IMR-90 (cell line): Measurements from ENCODE around the gene APOBR. TPM values are rescaled to one million over a fixed set of nuclear protein-coding genes. Genes with fewer than 3 reads are reported as not detected.

ENCODE experiments used
- ATAC-seq: fragments of 200-7000 bp; cut with Tn5 transposase; 2 replicates; pipeline ENCODE4 v1.9.1; 2020; ENCODE audit warnings: low read depth, mild to moderate bottlenecking, moderate library complexity
- BruUV-seq: library from RNA; stranded (reverse); fragments of 400-500 nt; replicated peaks from 2 replicates; lab custom pipeline; 2021; lab: Mats Ljungman, UMichigan
- CTCF ChIA-PET: fragments of 300-600 bp; formaldehyde crosslinking; extraction: SDS; loops from one replicate; lab custom pipeline; 2021; ENCODE audit warnings: antibody characterized with exemption; lab: Yijun Ruan, JAX
- POLR2A ChIA-PET: fragments of 300-600 bp; sonication (Branson Sonifier 250); formaldehyde crosslinking; loops from one replicate; lab custom pipeline; 2022; ENCODE audit warnings: antibody characterized with exemption; ENCODE audit not compliant: unreplicated experiment; lab: Charles Lee
- DNase-seq: peaks from one replicate; pipeline ENCODE4 v3.0.0; 2013
- H2AFZ ChIP-seq: replicated peaks from 2 replicates; pipeline ENCODE3; 2013; ENCODE audit warnings: low read length, mild to moderate bottlenecking; ENCODE audit not compliant: poor library complexity
- H2AK5ac ChIP-seq: 2 replicates; pipeline ENCODE4 v1.6.1; 2013; ENCODE audit warnings: low read depth, low read length, inconsistent platforms
- H2AK9ac ChIP-seq: replicated peaks from 2 replicates; pipeline ENCODE3; 2013; ENCODE audit warnings: mild to moderate bottlenecking, low read depth, low read length, moderate library complexity; ENCODE audit not compliant: poor library complexity
- H2BK120ac ChIP-seq: 2 replicates; pipeline ENCODE4 v1.6.1; 2013; ENCODE audit warnings: low read depth, low read length, inconsistent platforms
- H2BK15ac ChIP-seq: 3 replicates; pipeline ENCODE4 v1.6.1; 2013; ENCODE audit warnings: low read depth, low read length, inconsistent platforms
- H2BK20ac ChIP-seq: 2 replicates; pipeline ENCODE4 v1.6.1; 2013; ENCODE audit warnings: low read depth, mild to moderate bottlenecking, inconsistent platforms, low read length, moderate library complexity
- H2BK5ac ChIP-seq: 2 replicates; pipeline ENCODE4 v1.6.1; 2013; ENCODE audit warnings: mild to moderate bottlenecking, low read depth, low read length, inconsistent platforms; ENCODE audit not compliant: poor library complexity, severe bottlenecking
- H3K14ac ChIP-seq: replicated peaks from 2 replicates; pipeline ENCODE4 v1.6.1; 2013; ENCODE audit warnings: low read depth, low read length, inconsistent platforms
- H3K18ac ChIP-seq: 2 replicates; pipeline ENCODE4 v1.6.1; 2013; ENCODE audit warnings: low read depth, low read length, control low read depth
- H3K23ac ChIP-seq: 2 replicates; pipeline ENCODE4 v1.6.1; 2013; ENCODE audit warnings: low read depth, low read length, inconsistent platforms
- H3K27ac ChIP-seq: 2 replicates; pipeline ENCODE4 v1.5.1; 2013; ENCODE audit warnings: mild to moderate bottlenecking, control low read depth, low read length; ENCODE audit not compliant: insufficient read depth
- H3K27me3 ChIP-seq: 2 replicates; pipeline ENCODE4 v1.6.1; 2013; ENCODE audit warnings: low read length; ENCODE audit not compliant: control insufficient read depth, insufficient read depth
- H3K36me3 ChIP-seq: 2 replicates; pipeline ENCODE4 v1.6.1; 2013; ENCODE audit warnings: low read length, mixed read lengths; ENCODE audit not compliant: control insufficient read depth, insufficient read depth
- H3K4ac ChIP-seq: 2 replicates; pipeline ENCODE4 v1.6.1; 2013; ENCODE audit warnings: low read depth, low read length, inconsistent platforms
- H3K4me1 ChIP-seq: 2 replicates; pipeline ENCODE4 v1.6.1; 2013; ENCODE audit warnings: low read length, mixed read lengths; ENCODE audit not compliant: control insufficient read depth, insufficient read depth
- H3K4me2 ChIP-seq: 2 replicates; pipeline ENCODE4 v1.6.1; 2013; ENCODE audit warnings: low read depth, mild to moderate bottlenecking, control low read depth, low read length, moderate library complexity
- H3K4me3 ChIP-seq: 2 replicates; pipeline ENCODE4 v1.5.1; 2013; ENCODE audit warnings: low read depth, mild to moderate bottlenecking, control low read depth, low read length, moderate library complexity; ENCODE audit not compliant: insufficient read depth
- H3K56ac ChIP-seq: 2 replicates; pipeline ENCODE4 v1.6.1; 2013; ENCODE audit warnings: low read length, inconsistent platforms; ENCODE audit not compliant: insufficient read depth; ENCODE audit errors: extremely low read depth
- H3K79me1 ChIP-seq, 2 experiments: 2 replicates each; pipeline ENCODE4 v1.6.1; 2013; ENCODE audit warnings: low read length in 2 of 2, inconsistent platforms in 1 of 2, low read depth in 1 of 2
- H3K9ac ChIP-seq: 2 replicates; pipeline ENCODE4 v1.6.1; 2013; ENCODE audit warnings: low read depth, low read length, control low read depth
- H3K9me1 ChIP-seq: 2 replicates; pipeline ENCODE4 v1.6.1; 2013; ENCODE audit warnings: low read length, inconsistent platforms; ENCODE audit not compliant: insufficient read depth
- H3K9me3 ChIP-seq: 2 replicates; pipeline ENCODE4 v1.6.1; 2013; ENCODE audit warnings: low read length; ENCODE audit not compliant: control insufficient read depth, insufficient read depth
- H4K20me1 ChIP-seq: 2 replicates; pipeline ENCODE4 v1.6.1; 2013; ENCODE audit warnings: low read length, inconsistent platforms; ENCODE audit not compliant: insufficient read depth
- H4K5ac ChIP-seq: 2 replicates; pipeline ENCODE4 v1.6.1; 2013; ENCODE audit warnings: mild to moderate bottlenecking, low read depth, low read length, control low read depth
- H4K8ac ChIP-seq, 2 experiments: 2 replicates each; pipeline ENCODE4 v1.6.1; 2013; ENCODE audit warnings: low read depth in 2 of 2, low read length in 2 of 2, control low read depth in 1 of 2, inconsistent platforms in 1 of 2
- H4K91ac ChIP-seq: 2 replicates; pipeline ENCODE4 v1.6.1; 2013; ENCODE audit warnings: low read depth, low read length, inconsistent platforms; ENCODE audit not compliant: insufficient read depth
- CHD1 ChIP-seq: IDR thresholded peaks from 2 replicates; pipeline ENCODE4 v1.6.1; 2012; ENCODE audit warnings: low read depth, low read length, improper control_type of control experiment
- FOS ChIP-seq: fragments of 150-350 bp; IDR thresholded peaks from 2 replicates; pipeline ENCODE4 v1.6.1; 2016; ENCODE audit warnings: low read depth, low read length
- MAZ ChIP-seq: IDR thresholded peaks from 2 replicates; pipeline ENCODE4 v1.6.1; 2012; ENCODE audit warnings: low read depth, mild to moderate bottlenecking, low read length, improper control_type of control experiment, moderate library complexity, borderline replicate concordance
- MXI1 ChIP-seq: IDR thresholded peaks from 2 replicates; pipeline ENCODE4 v1.6.1; 2012; ENCODE audit warnings: low read depth, mild to moderate bottlenecking, low read length, moderate library complexity, borderline replicate concordance
- NFE2L2 ChIP-seq: fragments of 150-350 bp; IDR thresholded peaks from 2 replicates; pipeline ENCODE4 v1.6.1; 2016; ENCODE audit warnings: low read depth, mild to moderate bottlenecking, low read length
- POLR2A ChIP-seq: IDR thresholded peaks from 2 replicates; pipeline ENCODE4 v1.6.1; 2012; ENCODE audit warnings: mild to moderate bottlenecking, low read depth, low read length
- RAD21 ChIP-seq: IDR thresholded peaks from 2 replicates; pipeline ENCODE4 v1.6.1; 2012; ENCODE audit warnings: low read length, improper control_type of control experiment
- SMC3 ChIP-seq: fragments of 150-350 bp; IDR thresholded peaks from 2 replicates; pipeline ENCODE4 v1.6.1; 2016; ENCODE audit warnings: low read depth, mild to moderate bottlenecking, antibody characterized with exemption, low read length, moderate library complexity
- WGBS, 2 experiments: methylation state at CpG; one replicate each; pipeline versions ENCODE4 v1.1.5 to v1.1.7; 2013; ENCODE audit warnings: missing lambda C conversion rate in 2 of 2; ENCODE audit not compliant: insufficient read length in 1 of 2; ENCODE audit errors: extremely low coverage in 2 of 2; 5-methylcytosine and 5-hydroxymethylcytosine counted together
- dilution Hi-C: fragments of 300-500 bp; cut with HindIII; formaldehyde crosslinking; loops from one replicate; pipeline ENCODE4 v1.14.3; 2018; ENCODE audit warnings: low sequenced_read_pairs; ENCODE audit not compliant: unreplicated experiment
- in situ Hi-C: fragments of 300-500 bp; cut with MboI; formaldehyde crosslinking; loops from 3 replicates; pipeline ENCODE4 v1.14.3; 2019; ENCODE audit warnings: low sequenced_read_pairs, inconsistent platforms, mixed read lengths
- intact Hi-C: fragments of 100-400 bp; cut with micrococcal nuclease; formaldehyde crosslinking; loops from 2 replicates; pipeline ENCODE4 v1.10.0; 2022
- polyA plus RNA-seq, 3 experiments: library from polyadenylated mRNA; depleted of rRNA; stranded (reverse); fragments of >200 nt; gene quantifications; 2 replicates each; pipeline ENCODE4 v1.2.3, GENCODE V29; 2012; ENCODE audit warnings: low replicate concordance in 1 of 3
- total RNA-seq: library from RNA; depleted of rRNA; stranded (reverse); fragments of >200 nt; gene quantifications from 2 replicates; pipeline ENCODE4 v1.2.3, GENCODE V29; 2012

Gene APOBR
- total and polyA plus RNA-seq, 2 of the 4 experiments (the other 2 are of a cell fraction): not detected

GRCh38 chr16:28542646-28543045, 48.2 kb downstream of the APOBR start:
- Histone ChIP-seq H4K20me1 (no peaks in the 10 kb centered on the region), H3K4me1 (peaks cover 7% of the 10 kb centered on the region), H4K8ac (no peak overlapping the region), H3K9me3 (no peaks in the 10 kb centered on the region), H3K18ac (no peak overlapping the region), H3K36me3 (peaks cover 2% of the 10 kb centered on the region; the same call in 1 of the 2 replicates), H3K27ac (no peak overlapping the region), H2AK9ac (no peak overlapping the region), H3K4me3 (no peak overlapping the region), H3K79me1 (peaks cover 9 to 10% of the 10 kb centered on the region in 2 experiments), H3K9ac (no peak overlapping the region), H2BK20ac (no peak overlapping the region), H3K4ac (no peak overlapping the region), H3K9me1 (peaks cover 4% of the 10 kb centered on the region; the same call in 1 of the 2 replicates), H3K14ac (no peak overlapping the region), H2AFZ (no peak overlapping the region), H3K4me2 (no peak overlapping the region), H2BK15ac (no peak overlapping the region), H3K23ac (no peak overlapping the region), H4K5ac (no peak overlapping the region), H2AK5ac (no peak overlapping the region), H3K56ac (no peak overlapping the region), H2BK120ac (no peak overlapping the region), H2BK5ac (no peak overlapping the region), H3K27me3 (peaks cover 2% of the 10 kb centered on the region; the same call in 1 of the 2 replicates), H4K91ac (no peak overlapping the region)
- WGBS, 2 experiments: 70% methylated on average over 2 of the region's 7 CpGs; no CpG with 5 or more reads in 1 of the 2 experiments
- BruUV-seq: no TSS peak
- no peak for ATAC-seq
- ChIA-PET POLR2A (no interaction called here), CTCF (no interaction called here)
- dilution Hi-C loops (no loop called here), intact Hi-C loops (no loop called here), in situ Hi-C loops (loop anchor here (10.0 kb wide), 1 partner anchor 218 kb away; no protein-coding TSS in a partner anchor)
- no peak for DNase-seq
- TF ChIP-seq MAZ: no peak
- no peak for TF ChIP-seq RAD21
- TF ChIP-seq SMC3: no peak
- no peak for TF ChIP-seq CHD1
- TF ChIP-seq NFE2L2: no peak
- TF ChIP-seq MXI1: no peak
- no peak for TF ChIP-seq FOS
- TF ChIP-seq POLR2A: no peak
